Rectal smooth muscle tissue (tissue), 1 donor: ENCODE data around the gene PLPPR1.

Source experiments
- H3K27ac ChIP-seq: one replicate; pipeline ENCODE4 v1.7.0; 2013; ENCODE audit warnings: low read depth, low read length, inconsistent platforms
- H3K27me3 ChIP-seq: one replicate; pipeline ENCODE4 v1.7.0; 2013; ENCODE audit warnings: low read length; ENCODE audit not compliant: control insufficient read depth, insufficient read depth
- H3K36me3 ChIP-seq: one replicate; pipeline ENCODE4 v1.7.0; 2013; ENCODE audit warnings: low read length; ENCODE audit not compliant: control insufficient read depth, insufficient read depth
- H3K4me1 ChIP-seq: one replicate; pipeline ENCODE4 v1.7.0; 2013; ENCODE audit warnings: low read length; ENCODE audit not compliant: control insufficient read depth, insufficient read depth
- H3K4me3 ChIP-seq: one replicate; pipeline ENCODE4 v1.7.0; 2013; ENCODE audit warnings: low read length
- H3K9ac ChIP-seq: one replicate; pipeline ENCODE4 v1.7.0; 2013; ENCODE audit warnings: low read length

Gene PLPPR1

GRCh38 chr9:101371813-101372212 is 343.3 kb downstream of the PLPPR1 start:
- Histone ChIP-seq H3K27me3 (no peaks in the 10 kb centered on the region), H3K4me1 (no peaks in the 10 kb centered on the region), H3K36me3 (no peaks in the 10 kb centered on the region)

GRCh38 chr9:101372327-101373118 is 344.0 kb downstream of the PLPPR1 start:
- Histone ChIP-seq H3K4me1 (no peaks in the 10 kb centered on the region), H3K27me3 (no peaks in the 10 kb centered on the region), H3K27ac (no peak overlapping the region), H3K9ac (no peak overlapping the region), H3K4me3 (no peak overlapping the region), H3K36me3 (no peaks in the 10 kb centered on the region)

More at GRCh38 chr9:101371813-101372212, 343.3 kb downstream of the PLPPR1 start:
- no peak overlapping the region for H3K4me3 ChIP-seq
- no peak overlapping the region for H3K9ac ChIP-seq
- H3K27ac ChIP-seq, result no peak overlapping the region
